Right lobe of liver (tissue), 6 donors: ENCODE data around the gene CCR9. TPM values are rescaled to one million over a fixed set of nuclear protein-coding genes. Genes with fewer than 3 reads are reported as not detected.
A peak's percentile ranks its signal among the peaks of the same experiment; 100 is the strongest.

Source experiments
- ATAC-seq, 4 donors: fragments of 200-7000 bp; cut with Tn5 transposase; one replicate each; pipeline ENCODE4 v1.9.1; 2020; ENCODE audit warnings: mild to moderate bottlenecking in 4 of 4, moderate library complexity in 4 of 4
- DNase-seq, 3 donors: peaks; one replicate each; pipeline ENCODE4 v3.0.0-alpha.2; 2020
- H3K27ac ChIP-seq, 3 donors: fragments of 200-600 bp; one replicate each; pipeline ENCODE4 v1.8.0; 2022
- H3K27me3 ChIP-seq, 2 donors: fragments of 200-600 bp; one replicate each; pipeline ENCODE4 v1.8.0; 2022
- H3K36me3 ChIP-seq, 4 donors: fragments of 200-600 bp; sonication (generic) in 1 of 4; one replicate each; pipeline versions ENCODE4 v1.5.1 to v1.8.0; 2017 to 2022; ENCODE audit warnings: control low read depth in 1 of 4
- H3K4me1 ChIP-seq, 4 donors: fragments of 200-600 bp; sonication (generic) in 1 of 4; one replicate each; pipeline versions ENCODE4 v1.5.1 to v1.8.0; 2017 to 2022; ENCODE audit warnings: control low read depth in 1 of 4
- H3K4me3 ChIP-seq, 3 donors: fragments of 200-600 bp; one replicate each; pipeline ENCODE4 v1.8.0; 2022
- H3K9me3 ChIP-seq, 4 donors: fragments of 200-600 bp; sonication (generic) in 1 of 4; one replicate each; pipeline versions ENCODE4 v1.5.1 to v1.8.0; 2017 to 2022; ENCODE audit warnings: control low read depth in 1 of 4
- CTCF ChIP-seq, 4 donors: fragments of 200-600 bp in 3 of 4; fragments of 450-650 bp in 1 of 4; IDR thresholded peaks; one replicate each; pipeline versions ENCODE4 v1.5.1 to v1.8.0; 2016 to 2022; ENCODE audit warnings: antibody characterized with exemption in 4 of 4, mild to moderate bottlenecking in 2 of 4
- POLR2A ChIP-seq: fragments of 450-650 bp; IDR thresholded peaks from one replicate; pipeline ENCODE4 v1.6.1; 2017; ENCODE audit warnings: antibody characterized with exemption, mild to moderate bottlenecking
- WGBS: methylation state at CpG from one replicate; pipeline ENCODE4 v1.1.6; 2018; ENCODE audit warnings: low coverage, low lambda C conversion rate; ENCODE audit not compliant: insufficient coverage; ENCODE audit errors: missing lambda C conversion rate; 5-methylcytosine and 5-hydroxymethylcytosine counted together
- intact Hi-C, 2 donors: fragments of 100-400 bp; cut with DNase I; formaldehyde crosslinking; loops; one replicate each; pipeline versions ENCODE4 v1.11.2 to v1.14.1; 2022
- total RNA-seq, 6 experiments: library from RNA; depleted of rRNA in 2 of 6; stranded (reverse); fragments of >200 nt in 2 of 6; fragmentation: NEBNext Ultra II Directional in 3 of 6; extraction: Animal tissue kit (Norgen Biotek cat#: 25700) in 3 of 6; gene quantifications; one replicate each; pipeline versions ENCODE4 v1.1.0 to v1.2.4, GENCODE V29; 2016 to 2023
- donor health status: DM: no; HTN: yes; CAD: no.
- donor health status: DM: no; HTN: no; CAD: no.
- donor health status: DM: no; HTN: no; CAD: no.
- donor health status: DM: no; HTN: yes; CAD: no.
- donor health status: DM: no; HTN: yes; CAD: no.

CCR9 gene
- total RNA-seq, 6 experiments from 2014 or later, result 0.07 to 0.09 (median 0.07) TPM; not detected in 3

- WGBS, result 100% methylated on average over 2 of the region's 2 CpGs
- ATAC-seq (no peak), DNase-seq (no peak)
- Histone ChIP-seq H3K9me3 (no peaks in the 10 kb centered on the region), H3K27me3 (no peaks in the 10 kb centered on the region), H3K4me1 (no peaks in the 10 kb centered on the region), H3K27ac (no peak overlapping the region), H3K4me3 (no peak overlapping the region), H3K36me3 (peaks cover 0 to 51% (median 15%) of the 10 kb centered on the region in 4 donors)
- intact Hi-C loops, result loop anchor here (5.0 to 10.0 kb wide), 2 partner anchors 163 to 166 kb away; no protein-coding TSS in a partner anchor
- TF ChIP-seq POLR2A (no peak), CTCF (IDR thresholded peaks at IDR 0.05) (no peak)
These were observed 41.5 kb downstream of the CCR9 start for GRCh38 chr3:45927881-45928280.

- Histone ChIP-seq H3K36me3 (peaks cover 0 to 48% (median 13%) of the 10 kb centered on the region in 4 donors), H3K4me1 (no peaks in the 10 kb centered on the region), H3K4me3 (no peak overlapping the region), H3K27me3 (no peaks in the 10 kb centered on the region), H3K9me3 (no peaks in the 10 kb centered on the region), H3K27ac (no peak overlapping the region)
- intact Hi-C loops, result loop anchor here (5.0 to 10.0 kb wide), 2 partner anchors 164 to 167 kb away; no protein-coding TSS in a partner anchor
- TF ChIP-seq POLR2A (no peak), CTCF (IDR thresholded peaks at IDR 0.05) (peak; percentile 63 to 77 (median 66))
- WGBS, result 44% methylated on average over 4 of the region's 9 CpGs
- ATAC-seq (peak; percentile 79 to 90 (median 83)), DNase-seq (peak in 1 of 3 donors; percentile 44)
These were observed 42.8 kb downstream of the CCR9 start for GRCh38 chr3:45929042-45929679.

GRCh38 chr3:45931496-45931895 is 45.2 kb downstream of the CCR9 start:
- Histone ChIP-seq H3K36me3 (peaks cover 0 to 70% (median 16%) of the 10 kb centered on the region in 4 donors), H3K27me3 (no peaks in the 10 kb centered on the region), H3K4me3 (no peak overlapping the region), H3K9me3 (no peaks in the 10 kb centered on the region), H3K27ac (no peak overlapping the region), H3K4me1 (no peaks in the 10 kb centered on the region)
- ATAC-seq (no peak), DNase-seq (no peak)
- WGBS, result 90% methylated on average over 4 of the region's 6 CpGs
- TF ChIP-seq CTCF (IDR thresholded peaks at IDR 0.05) (no peak), POLR2A (no peak)
- intact Hi-C loops, result no loop called here

GRCh38 chr3:45932112-45932511 is 45.8 kb downstream of the CCR9 start:
- 90% methylated on average over 4 of the region's 4 CpGs for WGBS
- DNase-seq, result peak in 1 of 3 donors; percentile 45
- H3K27me3 ChIP-seq, result no peaks in the 10 kb centered on the region
- no peak overlapping the region for H3K4me3 ChIP-seq
- no peaks in the 10 kb centered on the region for H3K9me3 ChIP-seq
- TF ChIP-seq CTCF (IDR thresholded peaks at IDR 0.05) (no peak), POLR2A (no peak)
- H3K27ac ChIP-seq, result no peak overlapping the region
- intact Hi-C loops, result no loop called here
- peaks cover 0 to 74% (median 17%) of the 10 kb centered on the region in 4 donors for H3K36me3 ChIP-seq
- H3K4me1 ChIP-seq, result no peaks in the 10 kb centered on the region
- peak in 2 of 4 donors; percentile 11 to 29 for ATAC-seq
